HepG2 (cell line): ENCODE data around the gene CCL22. TPM values are rescaled to one million over a fixed set of nuclear protein-coding genes. Genes with fewer than 3 reads are reported as not detected.

Source experiments
- DMAP1 ChIP-seq: IDR thresholded peaks from 2 replicates; pipeline ENCODE4 v1.6.1; 2016
- HOXD1 ChIP-seq: sonication (generic); formaldehyde crosslinking; IDR thresholded peaks from 2 replicates; pipeline ENCODE4 v1.5.0; 2020; ENCODE audit warnings: missing genetic modification reagents
- MAZ ChIP-seq, 2 experiments: sonication (generic) in 1 of 2; formaldehyde crosslinking in 1 of 2; IDR thresholded peaks; 2 replicates each; pipeline versions ENCODE4 v1.5.0 to v1.6.1; 2012 to 2020; ENCODE audit warnings: low read depth in 2 of 2, mild to moderate bottlenecking in 2 of 2, borderline replicate concordance in 1 of 2, improper control_type of control experiment in 1 of 2, low read length in 1 of 2, missing genetic modification reagents in 1 of 2, moderate library complexity in 1 of 2
- POLR2G ChIP-seq: fragments of 200-400 bp; formaldehyde crosslinking; IDR thresholded peaks from 2 replicates; pipeline ENCODE4 v1.6.1; 2018; ENCODE audit warnings: mild to moderate bottlenecking, low read depth, low read length, moderate library complexity
- ZBTB33 ChIP-seq: sonication (generic); formaldehyde crosslinking; IDR thresholded peaks from 2 replicates; pipeline ENCODE4 v1.4.0; 2020; ENCODE audit warnings: missing genetic modification reagents
- ZNF512B ChIP-seq: sonication (generic); formaldehyde crosslinking; IDR thresholded peaks from 2 replicates; pipeline ENCODE4 v1.5.1; 2020; ENCODE audit warnings: missing genetic modification reagents, mild to moderate bottlenecking, borderline replicate concordance
- ZNF567 ChIP-seq: sonication (generic); formaldehyde crosslinking; IDR thresholded peaks from 2 replicates; pipeline ENCODE4 v1.8.1; 2023; ENCODE audit warnings: mild to moderate bottlenecking, missing genetic modification reagents, borderline replicate concordance
- ZNF574 ChIP-seq: sonication (generic); formaldehyde crosslinking; IDR thresholded peaks from 2 replicates; pipeline ENCODE4 v1.4.0; 2020; ENCODE audit warnings: missing genetic modification reagents
- ZNF710 ChIP-seq: sonication (generic); formaldehyde crosslinking; IDR thresholded peaks from 2 replicates; pipeline ENCODE4 v1.5.0; 2020; ENCODE audit warnings: mild to moderate bottlenecking, missing genetic modification reagents, borderline replicate concordance
- polyA plus RNA-seq, 8 experiments: library from polyadenylated mRNA; depleted of rRNA in 3 of 8; stranded (reverse) in 7 of 8; unstranded in 1 of 8; fragments of >200 nt; fragmentation: Illumina TruSeq in 4 of 8; extraction: Trizol in 4 of 8; gene quantifications; 2 replicates each; pipeline versions ENCODE4 v1.2.1 to v1.2.3, GENCODE V29; 2011 to 2016; ENCODE audit warnings: low read depth in 4 of 8, missing spikeins in 1 of 8, mixed read lengths in 1 of 8; ENCODE audit not compliant: insufficient read depth in 1 of 8
- total RNA-seq, 5 experiments: library from RNA; depleted of rRNA; stranded (reverse); fragments of >200 nt; fragmentation: Illumina TruSeq; extraction: Trizol; gene quantifications; 2 replicates each; pipeline ENCODE4 v1.2.3, GENCODE V29; 2016; ENCODE audit warnings: low read depth in 1 of 5

The CCL22 gene
- total and polyA plus RNA-seq, 2 of the 13 experiments (the other 11 are each of a cell fraction or from before 2014, with no cell fraction given) = not detected

GRCh38 chr16:57382535-57383275 lies 24.1 kb downstream of the CCL22 start (continued):
- TF ChIP-seq ZNF512B = 0 out of 2 replicates have a peak, but pooled peaks have one; percentile 25
- no peak for TF ChIP-seq HOXD1
- peak; percentile 8; the same call in 1 of the 2 replicates for TF ChIP-seq ZBTB33 (CRISPR knock-in tag)
- TF ChIP-seq ZNF567 (CRISPR knock-in tag) = peak; percentile 52; the same call in 1 of the 2 replicates
- no peak for TF ChIP-seq MAZ (IDR thresholded peaks at IDR 0.05; ENCODE audit: borderline replicate concordance, low read depth, low read length)
- 0 out of 2 replicates have a peak, but pooled peaks have one; percentile 33 for TF ChIP-seq MAZ (CRISPR knock-in tag; IDR thresholded peaks at IDR 0.05; ENCODE audit: low read depth)
- TF ChIP-seq DMAP1 (CRISPR knock-in tag) = no peak
- TF ChIP-seq ZNF574 = no peak
- TF ChIP-seq ZNF710 (CRISPR knock-in tag) = no peak
- TF ChIP-seq POLR2G = 0 out of 2 replicates have a peak, but pooled peaks have one; percentile 17
